Measurements from ENCODE around the gene C12orf56.

GRCh38 chr12:64411427-64411826, 20.9 kb upstream of the C12orf56 start:
- TF ChIP-seq ZFX (IDR thresholded peaks at IDR 0.05; ENCODE audit: borderline replicate concordance): no peak
- no peak for TF ChIP-seq CTCF (IDR thresholded peaks at IDR 0.05)

All from 22Rv1 (cell line).